GM10248 (cell line): Measurements from ENCODE around the gene EPN3.
A peak's percentile ranks its signal among the peaks of the same experiment; 100 is the strongest.

Experiments
- CTCF ChIA-PET: fragments of 300-600 bp; sonication (Branson Sonifier 250); formaldehyde crosslinking; extraction: SDS; loops from one replicate; lab custom pipeline; 2021; ENCODE audit warnings: antibody characterized with exemption; lab: Yijun Ruan, JAX
- POLR2A ChIA-PET: fragments of 350-650 bp; sonication (Branson Sonifier 250); formaldehyde crosslinking; extraction: SDS; loops from one replicate; lab custom pipeline; 2020; ENCODE audit warnings: antibody characterized with exemption; lab: Yijun Ruan, JAX
- DNase-seq: peaks from one replicate; pipeline ENCODE4 v3.0.0; 2012; ENCODE audit errors: extremely low spot score
- TF ChIP-seq, protein P1 (sequence below): IDR thresholded peaks from 2 replicates; pipeline ENCODE4 v1.5.1; 2012; ENCODE audit warnings: mild to moderate bottlenecking, low read depth; ENCODE audit errors: extremely low read depth, missing control alignments, control extremely low read depth

Gene EPN3

DNA sequence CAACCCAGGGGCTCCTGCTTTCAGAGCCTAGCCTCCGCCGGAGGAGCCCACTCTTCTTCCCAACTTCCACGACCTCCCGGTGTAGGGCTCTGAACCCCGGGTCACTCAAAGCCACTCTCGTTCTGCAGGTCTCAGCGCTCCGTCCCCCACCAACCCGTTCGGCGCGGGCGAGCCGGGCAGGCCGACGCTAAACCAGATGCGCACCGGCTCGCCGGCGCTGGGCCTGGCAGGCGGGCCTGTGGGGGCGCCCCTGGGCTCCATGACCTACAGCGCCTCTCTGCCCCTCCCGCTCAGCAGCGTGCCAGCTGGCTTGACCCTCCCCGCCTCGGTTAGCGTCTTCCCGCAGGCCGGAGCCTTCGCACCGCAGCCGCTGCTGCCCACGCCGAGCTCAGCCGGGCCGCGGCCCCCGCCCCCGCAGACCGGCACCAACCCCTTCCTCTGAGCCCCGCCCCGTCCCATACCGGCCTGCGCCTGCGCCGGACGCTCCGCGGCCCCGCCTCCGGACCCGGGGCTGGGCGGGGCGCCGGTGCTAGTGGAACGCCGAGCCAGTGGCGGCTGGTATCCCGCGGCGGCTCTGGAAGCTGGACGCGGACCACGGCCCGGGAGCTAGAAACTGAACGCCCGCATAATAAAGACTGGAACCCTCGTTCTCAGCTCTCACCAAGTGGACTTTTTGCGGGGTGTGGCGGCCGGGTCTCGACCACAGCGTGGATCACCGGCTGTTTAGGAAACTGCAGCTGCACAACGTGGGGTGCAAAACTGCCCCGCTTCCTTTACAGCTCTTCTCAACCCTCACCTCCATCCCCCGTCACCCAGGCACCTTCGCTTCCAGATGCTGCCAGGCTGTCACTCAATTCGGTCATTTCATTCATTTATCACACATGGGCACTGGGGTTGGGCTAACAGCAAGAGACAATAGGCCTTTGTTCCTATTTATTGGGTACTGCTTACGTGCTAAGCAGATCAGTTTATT, 9.5 kb downstream of the EPN3 start:
- TF ChIP-seq, protein P1, sequence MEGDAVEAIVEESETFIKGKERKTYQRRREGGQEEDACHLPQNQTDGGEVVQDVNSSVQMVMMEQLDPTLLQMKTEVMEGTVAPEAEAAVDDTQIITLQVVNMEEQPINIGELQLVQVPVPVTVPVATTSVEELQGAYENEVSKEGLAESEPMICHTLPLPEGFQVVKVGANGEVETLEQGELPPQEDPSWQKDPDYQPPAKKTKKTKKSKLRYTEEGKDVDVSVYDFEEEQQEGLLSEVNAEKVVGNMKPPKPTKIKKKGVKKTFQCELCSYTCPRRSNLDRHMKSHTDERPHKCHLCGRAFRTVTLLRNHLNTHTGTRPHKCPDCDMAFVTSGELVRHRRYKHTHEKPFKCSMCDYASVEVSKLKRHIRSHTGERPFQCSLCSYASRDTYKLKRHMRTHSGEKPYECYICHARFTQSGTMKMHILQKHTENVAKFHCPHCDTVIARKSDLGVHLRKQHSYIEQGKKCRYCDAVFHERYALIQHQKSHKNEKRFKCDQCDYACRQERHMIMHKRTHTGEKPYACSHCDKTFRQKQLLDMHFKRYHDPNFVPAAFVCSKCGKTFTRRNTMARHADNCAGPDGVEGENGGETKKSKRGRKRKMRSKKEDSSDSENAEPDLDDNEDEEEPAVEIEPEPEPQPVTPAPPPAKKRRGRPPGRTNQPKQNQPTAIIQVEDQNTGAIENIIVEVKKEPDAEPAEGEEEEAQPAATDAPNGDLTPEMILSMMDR: peak; percentile 27
- peak; percentile 98 for DNase-seq
- CTCF ChIA-PET: interaction anchor here (0.8 to 2.9 kb wide), 14 partner anchors 9 to 415 kb away, joined by 3 to 11 read pairs (median 4); partner anchors contain the start of gene RSAD1
- POLR2A ChIA-PET: interaction anchor here (1.2 kb wide), 1 partner anchor 324 kb away, joined by 6 read pairs; the partner anchor contains the start of gene TOB1

DNA sequence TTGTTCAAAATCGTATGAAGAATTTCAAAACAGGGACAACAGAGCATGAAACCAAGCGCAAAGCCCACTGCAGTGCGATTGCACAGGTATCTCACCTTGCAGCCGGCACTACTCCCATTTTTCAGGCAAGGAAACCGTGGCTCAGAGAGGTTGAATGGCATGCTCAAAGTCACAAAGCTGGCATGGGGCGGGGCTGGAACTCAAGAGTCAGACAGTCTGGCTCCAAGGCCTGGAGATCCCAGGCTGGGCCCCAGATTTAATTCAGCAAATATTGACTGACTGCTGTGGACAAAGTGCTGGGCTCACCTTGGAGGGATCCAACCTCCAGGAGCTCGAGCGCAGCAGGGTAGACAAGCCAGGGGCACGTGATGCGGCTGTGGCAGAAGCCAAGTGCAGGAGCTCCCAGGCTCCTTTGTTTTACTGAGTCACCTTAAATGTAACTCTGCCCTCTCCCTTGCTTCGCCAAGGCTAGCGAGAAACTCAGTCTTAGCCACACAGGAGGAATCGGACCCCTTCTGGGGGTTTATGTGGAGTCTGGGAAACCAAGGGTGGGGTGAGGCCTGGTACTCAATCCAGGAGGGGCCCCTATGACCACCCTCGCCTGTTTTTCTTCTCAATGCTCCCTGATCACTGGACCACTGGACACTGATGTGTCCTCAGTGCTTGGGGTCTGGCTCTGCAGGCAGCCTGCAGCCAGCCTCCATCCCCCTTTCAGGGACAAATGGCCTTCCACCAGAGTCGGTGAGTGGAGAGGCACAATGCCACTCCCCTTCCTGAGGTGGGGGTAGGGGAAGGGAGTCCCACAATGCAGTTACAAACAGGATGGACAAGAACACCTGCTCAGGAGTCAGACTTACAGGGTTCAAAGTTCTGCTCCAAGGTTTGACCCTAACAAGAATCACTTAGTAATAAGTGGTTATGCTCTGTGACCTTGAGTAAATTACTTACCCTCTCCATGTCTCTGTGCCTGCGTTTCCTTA, 10.6 kb downstream of the EPN3 start:
- DNase-seq: no peak
- POLR2A ChIA-PET: interaction anchor here (1.2 kb wide), 1 partner anchor 323 kb away, joined by 6 read pairs; the partner anchor contains the start of gene TOB1
- TF ChIP-seq, protein P1: no peak
- CTCF ChIA-PET: interaction anchor here (0.9 to 2.9 kb wide), 15 partner anchors 8 to 414 kb away, joined by 3 to 11 read pairs (median 4); partner anchors contain the start of gene RSAD1

DNA sequence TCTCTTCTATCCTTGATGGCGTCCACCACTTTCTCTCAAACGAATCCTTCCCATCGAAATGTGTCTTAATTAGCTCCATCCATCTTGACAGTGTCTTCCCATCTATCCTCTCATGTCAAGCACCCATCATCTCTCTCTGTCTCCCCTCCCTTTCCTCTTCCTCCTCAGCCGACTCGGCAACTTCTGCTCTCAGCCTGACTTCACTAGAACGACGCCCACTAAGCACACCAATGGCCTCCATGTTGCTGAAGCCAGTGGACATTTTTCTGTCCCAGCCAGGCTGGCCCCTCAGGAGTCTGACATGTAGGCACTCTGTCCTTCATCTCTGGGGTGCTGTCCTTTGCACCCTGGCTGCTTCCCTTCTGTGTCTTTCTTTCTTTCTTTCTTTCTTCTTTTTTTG, 12.0 kb downstream of the EPN3 start:
- ChIA-PET CTCF (interaction anchor here (0.9 to 2.9 kb wide), 5 partner anchors 12 to 152 kb away, joined by 3 to 11 read pairs (median 7); no protein-coding TSS in a partner anchor), POLR2A (no interaction called here)
- no peak for DNase-seq
- TF ChIP-seq, protein P1: no peak

DNA sequence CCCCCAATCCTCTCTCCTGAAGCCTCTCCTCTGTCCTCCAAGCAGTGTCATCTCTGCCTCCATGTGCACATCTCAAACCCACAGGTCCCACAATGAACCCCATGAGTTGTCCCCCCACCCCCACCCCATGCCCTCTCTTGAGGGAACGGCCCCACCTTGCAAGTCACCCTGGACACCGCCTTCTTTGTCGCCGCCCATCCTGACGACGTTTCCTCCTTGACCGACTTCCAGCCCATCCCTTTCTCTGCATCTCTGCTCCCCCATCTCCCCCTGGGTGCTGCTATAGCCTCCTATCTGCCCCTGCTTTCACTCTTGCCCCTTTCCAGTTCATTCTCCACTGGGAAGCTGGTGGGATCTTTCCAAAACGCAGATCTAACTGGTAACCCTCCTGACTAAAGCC, 12.8 kb downstream of the EPN3 start:
- ChIA-PET POLR2A (no interaction called here), CTCF (interaction anchor here (2.3 to 2.8 kb wide), 3 partner anchors 34 to 81 kb away, joined by 7 to 9 read pairs (median 8); no protein-coding TSS in a partner anchor)
- no peak for DNase-seq
- TF ChIP-seq, protein P1: no peak

DNA sequence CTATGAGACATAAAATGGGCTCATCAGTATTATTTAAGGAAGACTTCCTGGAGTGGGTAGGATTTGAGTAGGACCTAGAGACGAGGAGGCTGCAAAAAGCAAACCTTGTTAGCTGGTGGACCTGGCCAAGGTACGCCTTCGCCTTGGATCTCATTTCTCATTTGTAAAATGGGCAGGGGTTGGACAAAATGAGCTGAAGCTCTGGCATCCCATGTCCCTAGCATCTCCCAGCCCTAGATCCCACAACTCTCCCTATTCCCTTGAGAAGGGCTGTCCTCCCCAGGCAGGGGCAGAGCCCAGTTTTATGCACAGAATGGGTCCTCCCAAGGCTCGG, 14.1 kb downstream of the EPN3 start:
- ChIA-PET CTCF (interaction anchor here (0.7 to 2.3 kb wide), 7 partner anchors 9 to 135 kb away, joined by 3 to 10 read pairs (median 4); partner anchors contain the start of gene CACNA1G), POLR2A (no interaction called here)
- TF ChIP-seq, protein P1: no peak
- DNase-seq: no peak
